PFSK-1 (cell line): Measurements from ENCODE around the gene MLXIPL.

ENCODE experiments used
- FOXP2 ChIP-seq: optimal IDR thresholded peaks from 2 replicates; pipeline ENCODE3; 2011; ENCODE audit warnings: borderline replicate concordance, control low read depth, inconsistent platforms; ENCODE audit not compliant: insufficient read depth; ENCODE audit errors: extremely low read length, extremely low read depth
- POLR2AphosphoS5 ChIP-seq: IDR thresholded peaks from 2 replicates; pipeline ENCODE4 v1.6.1; 2012; ENCODE audit warnings: low read depth, mild to moderate bottlenecking, control low read depth, low read length, moderate library complexity
- SIN3A ChIP-seq: IDR thresholded peaks from 2 replicates; pipeline ENCODE4 v1.6.1; 2012; ENCODE audit warnings: mild to moderate bottlenecking, low read length, moderate library complexity, borderline replicate concordance; ENCODE audit not compliant: insufficient read depth
- TAF1 ChIP-seq: IDR thresholded peaks from 2 replicates; pipeline ENCODE4 v1.6.1; 2012; ENCODE audit warnings: low read length, control low read depth, borderline replicate concordance; ENCODE audit not compliant: insufficient read depth
- TF ChIP-seq, protein P1 (sequence below), 2 experiments: IDR thresholded peaks; 2 replicates each; pipeline versions ENCODE4 v1.6.1 to v1.8.0; 2011 to 2012; ENCODE audit warnings: low read depth in 2 of 2, low read length in 2 of 2, control low read depth in 1 of 2, inconsistent platforms in 1 of 2, mild to moderate bottlenecking in 1 of 2, moderate library complexity in 1 of 2; ENCODE audit not compliant: insufficient read depth in 1 of 2

The MLXIPL gene

DNA sequence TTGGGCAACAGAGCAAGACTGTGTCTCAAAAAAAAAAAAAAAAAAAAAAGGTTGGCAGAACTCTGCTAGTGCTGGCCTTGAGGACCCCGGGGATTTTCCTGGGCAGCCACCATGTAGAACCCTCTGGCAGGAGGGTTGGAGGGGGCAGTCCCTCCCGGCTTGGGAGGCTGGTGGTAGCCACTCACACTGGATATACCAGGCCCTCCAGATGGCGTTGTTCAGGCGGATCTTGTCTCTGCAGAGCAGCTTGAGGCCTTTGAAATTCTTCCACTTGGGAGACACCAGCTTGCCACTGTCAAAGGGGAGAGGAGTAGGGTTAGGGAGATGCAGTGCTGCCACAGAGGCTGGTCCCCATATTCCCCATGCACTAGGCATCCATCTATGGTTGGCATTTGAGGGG lies 8.4 kb downstream of the MLXIPL start:
- TF ChIP-seq TAF1 (no peak), POLR2AphosphoS5 (no peak), SIN3A (no peak), FOXP2 (no peak)
- TF ChIP-seq, protein P1, sequence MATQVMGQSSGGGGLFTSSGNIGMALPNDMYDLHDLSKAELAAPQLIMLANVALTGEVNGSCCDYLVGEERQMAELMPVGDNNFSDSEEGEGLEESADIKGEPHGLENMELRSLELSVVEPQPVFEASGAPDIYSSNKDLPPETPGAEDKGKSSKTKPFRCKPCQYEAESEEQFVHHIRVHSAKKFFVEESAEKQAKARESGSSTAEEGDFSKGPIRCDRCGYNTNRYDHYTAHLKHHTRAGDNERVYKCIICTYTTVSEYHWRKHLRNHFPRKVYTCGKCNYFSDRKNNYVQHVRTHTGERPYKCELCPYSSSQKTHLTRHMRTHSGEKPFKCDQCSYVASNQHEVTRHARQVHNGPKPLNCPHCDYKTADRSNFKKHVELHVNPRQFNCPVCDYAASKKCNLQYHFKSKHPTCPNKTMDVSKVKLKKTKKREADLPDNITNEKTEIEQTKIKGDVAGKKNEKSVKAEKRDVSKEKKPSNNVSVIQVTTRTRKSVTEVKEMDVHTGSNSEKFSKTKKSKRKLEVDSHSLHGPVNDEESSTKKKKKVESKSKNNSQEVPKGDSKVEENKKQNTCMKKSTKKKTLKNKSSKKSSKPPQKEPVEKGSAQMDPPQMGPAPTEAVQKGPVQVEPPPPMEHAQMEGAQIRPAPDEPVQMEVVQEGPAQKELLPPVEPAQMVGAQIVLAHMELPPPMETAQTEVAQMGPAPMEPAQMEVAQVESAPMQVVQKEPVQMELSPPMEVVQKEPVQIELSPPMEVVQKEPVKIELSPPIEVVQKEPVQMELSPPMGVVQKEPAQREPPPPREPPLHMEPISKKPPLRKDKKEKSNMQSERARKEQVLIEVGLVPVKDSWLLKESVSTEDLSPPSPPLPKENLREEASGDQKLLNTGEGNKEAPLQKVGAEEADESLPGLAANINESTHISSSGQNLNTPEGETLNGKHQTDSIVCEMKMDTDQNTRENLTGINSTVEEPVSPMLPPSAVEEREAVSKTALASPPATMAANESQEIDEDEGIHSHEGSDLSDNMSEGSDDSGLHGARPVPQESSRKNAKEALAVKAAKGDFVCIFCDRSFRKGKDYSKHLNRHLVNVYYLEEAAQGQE (IDR thresholded peaks at IDR 0.05; ENCODE audit: insufficient read depth in 1 of 2, low read depth in 2 of 2, low read length in 2 of 2), result no peak

DNA sequence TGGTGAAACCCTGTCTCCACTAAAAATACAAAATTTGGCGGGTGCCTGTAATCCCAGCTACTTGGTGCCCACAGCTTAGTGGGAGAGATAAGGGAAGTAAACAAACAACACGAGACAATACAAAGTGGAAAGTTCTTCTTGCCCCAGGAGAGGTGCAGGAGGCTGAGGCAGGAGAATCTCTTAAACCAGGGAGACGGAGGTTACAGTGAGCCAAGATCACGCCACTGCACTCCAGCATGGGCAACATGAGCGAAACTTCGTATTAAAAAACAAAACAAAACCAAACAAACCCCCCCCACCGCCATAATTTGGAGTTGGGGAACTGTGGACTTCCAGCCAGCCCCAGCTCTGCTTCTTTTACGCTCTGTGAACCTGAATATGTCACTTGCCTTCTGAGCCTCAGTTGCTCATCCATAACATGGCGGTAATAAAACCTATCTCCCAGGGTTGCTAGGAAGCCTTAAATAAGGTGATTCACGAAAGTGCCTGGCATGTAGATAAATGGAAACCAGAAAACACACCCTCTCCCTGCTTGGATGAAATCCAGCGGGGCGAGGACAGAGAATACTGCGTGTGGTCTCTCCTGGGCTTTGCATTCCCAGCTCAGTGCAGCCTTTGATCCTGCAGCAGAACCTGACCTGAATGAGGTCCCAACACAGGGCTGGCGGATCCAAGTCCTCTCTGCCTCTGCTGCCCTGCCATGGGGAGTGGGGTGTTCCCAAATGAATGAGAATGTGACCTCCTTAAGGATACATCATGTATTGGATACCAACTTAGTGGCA lies 10.2 kb downstream of the MLXIPL start:
- TF ChIP-seq, protein P1 (IDR thresholded peaks at IDR 0.05; ENCODE audit: insufficient read depth in 1 of 2, low read depth in 2 of 2, low read length in 2 of 2), result no peak
- no peak for TF ChIP-seq POLR2AphosphoS5
- no peak for TF ChIP-seq SIN3A

DNA sequence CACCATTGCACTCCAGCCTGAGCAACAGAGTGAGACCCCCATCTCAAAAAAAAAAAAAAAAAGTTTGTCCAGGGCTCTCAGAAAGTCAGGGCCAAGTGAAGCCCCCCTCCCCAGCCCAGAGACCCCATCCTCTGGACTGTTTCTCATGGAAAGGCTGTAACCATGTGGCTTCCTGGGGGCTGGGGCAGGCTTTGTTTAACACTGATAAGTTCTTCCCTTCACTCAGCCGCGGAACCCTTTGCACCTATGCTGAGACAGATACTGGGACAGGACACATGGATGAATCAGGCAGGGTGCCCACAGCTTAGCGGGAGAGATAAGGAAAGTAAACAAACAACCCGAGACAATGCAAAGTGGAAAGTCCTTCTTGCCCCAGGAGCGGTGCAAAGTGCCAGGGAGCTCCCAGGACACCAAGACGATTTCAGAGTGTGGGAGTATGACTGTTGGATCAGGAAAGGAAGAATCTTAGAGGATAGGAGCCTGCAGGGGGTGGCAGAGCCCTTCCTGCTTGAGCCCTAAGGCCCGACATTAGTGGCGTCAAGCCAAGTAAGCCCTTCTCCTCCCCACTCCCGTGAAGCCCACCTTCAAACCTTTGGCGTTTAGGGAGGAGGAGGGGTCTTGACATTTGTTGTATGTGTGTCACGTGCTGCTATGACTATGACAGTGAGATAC lies 11.6 kb downstream of the MLXIPL start:
- TF ChIP-seq FOXP2, result no peak
- no peak for TF ChIP-seq SIN3A
- no peak for TF ChIP-seq TAF1
- no peak for TF ChIP-seq POLR2AphosphoS5
- TF ChIP-seq, protein P1 (IDR thresholded peaks at IDR 0.05; ENCODE audit: insufficient read depth in 1 of 2, low read depth in 2 of 2, low read length in 2 of 2), result no peak

DNA sequence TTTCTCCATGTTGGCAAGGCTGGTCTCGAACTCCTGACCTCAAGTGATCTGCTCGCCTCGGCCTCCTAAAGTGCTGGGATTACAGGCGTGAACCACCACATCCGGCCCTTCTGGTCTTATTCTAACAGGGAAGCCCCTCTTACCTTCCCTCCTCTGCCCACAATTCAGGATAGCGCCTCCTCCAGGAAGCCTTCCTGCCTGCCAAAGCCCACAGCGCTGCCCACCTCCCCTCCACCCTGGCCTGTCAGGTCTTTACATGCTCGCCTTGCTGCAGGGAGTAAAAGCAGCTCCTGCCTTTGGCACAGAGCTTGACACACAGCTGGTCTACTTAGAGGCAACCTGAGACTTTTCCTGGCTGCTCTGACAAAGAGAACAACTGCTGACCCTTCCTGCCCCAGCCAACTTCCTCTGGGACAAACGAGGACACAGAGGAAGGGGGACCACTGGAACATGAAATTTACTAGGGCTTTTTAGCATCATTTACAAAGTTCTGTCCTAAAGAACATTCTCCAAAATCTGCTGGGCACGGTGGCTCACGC lies 13.2 kb downstream of the MLXIPL start:
- TF ChIP-seq SIN3A, result no peak
- TF ChIP-seq, protein P1 (IDR thresholded peaks at IDR 0.05; ENCODE audit: insufficient read depth in 1 of 2, low read depth in 2 of 2, low read length in 2 of 2), result no peak
- no peak for TF ChIP-seq POLR2AphosphoS5
- TF ChIP-seq FOXP2, result no peak
- TF ChIP-seq TAF1, result no peak
